OCI-LY1 (cell line): ENCODE results near the gene PTAR1.

Experiments used
- H2AFZ ChIP-seq: fragments of 200-600 bp; sonication (generic), shearing (Covaris generic); 2 replicates; pipeline ENCODE4 v1.6.0; 2014; ENCODE audit warnings: antibody characterized with exemption, mild to moderate bottlenecking, low read length
- H3F3A ChIP-seq: fragments of 200-600 bp; sonication (generic), shearing (Covaris generic); 2 replicates; pipeline ENCODE4 v1.6.0; 2014; ENCODE audit warnings: mild to moderate bottlenecking, antibody characterized with exemption, low read length, moderate library complexity; ENCODE audit not compliant: insufficient read depth
- H3K27ac ChIP-seq: fragments of 200-600 bp; sonication (generic); 2 replicates; pipeline ENCODE4 v1.5.1; 2014; ENCODE audit warnings: low read length, mixed run types, mild to moderate bottlenecking, low read depth; ENCODE audit not compliant: poor library complexity, severe bottlenecking
- H3K27me3 ChIP-seq: fragments of 200-600 bp; sonication (generic); 2 replicates; pipeline ENCODE4 v1.6.0; 2014; ENCODE audit warnings: antibody characterized with exemption, mild to moderate bottlenecking, low read length, moderate library complexity; ENCODE audit not compliant: insufficient read depth
- H3K36me3 ChIP-seq: fragments of 200-600 bp; sonication (generic); 2 replicates; pipeline ENCODE4 v1.6.1; 2014; ENCODE audit warnings: mild to moderate bottlenecking, antibody characterized with exemption, low read length, moderate library complexity, mixed read lengths; ENCODE audit not compliant: insufficient read depth
- H3K4me1 ChIP-seq: fragments of 200-600 bp; sonication (generic); 2 replicates; pipeline ENCODE4 v1.5.1; 2014; ENCODE audit warnings: mild to moderate bottlenecking, low read length, moderate library complexity; ENCODE audit not compliant: insufficient read depth, severe bottlenecking
- H3K4me2 ChIP-seq: fragments of 200-600 bp; sonication (generic), shearing (Covaris generic); 2 replicates; pipeline ENCODE4 v1.6.1; 2014; ENCODE audit warnings: low read length
- H3K4me3 ChIP-seq: fragments of 200-600 bp; sonication (generic); 2 replicates; pipeline ENCODE4 v1.5.1; 2014; ENCODE audit warnings: low read length, low read depth, mild to moderate bottlenecking, mixed read lengths; ENCODE audit not compliant: poor library complexity, severe bottlenecking
- H3K79me2 ChIP-seq: fragments of 200-600 bp; shearing (Covaris generic); 2 replicates; pipeline ENCODE4 v1.6.1; 2016; ENCODE audit warnings: mixed run types, low read length, mixed read lengths; ENCODE audit not compliant: insufficient read depth
- H3K9ac ChIP-seq: fragments of 200-600 bp; sonication (generic), shearing (Covaris generic); 2 replicates; pipeline ENCODE4 v1.6.1; 2014; ENCODE audit warnings: mild to moderate bottlenecking, low read length, mixed read lengths
- H3K9me2 ChIP-seq: fragments of 200-600 bp; sonication (generic), shearing (Covaris generic); 2 replicates; pipeline ENCODE4 v1.6.1; 2014; ENCODE audit warnings: low read depth, mild to moderate bottlenecking, low read length, mixed read lengths
- H3K9me3 ChIP-seq: fragments of 200-600 bp; shearing (Covaris generic); 2 replicates; pipeline ENCODE4 v1.6.1; 2014; ENCODE audit warnings: low read length, mixed read lengths
- H4K20me1 ChIP-seq: fragments of 200-600 bp; sonication (generic), shearing (Covaris generic); 2 replicates; pipeline ENCODE4 v1.6.0; 2016; ENCODE audit warnings: mild to moderate bottlenecking, low read length; ENCODE audit not compliant: insufficient read depth
- EZH2 ChIP-seq: fragments of 200-600 bp; sonication (generic), shearing (Covaris generic); IDR thresholded peaks from 2 replicates; pipeline ENCODE4 v1.8.0; 2017; ENCODE audit warnings: borderline replicate concordance, mixed run types, mild to moderate bottlenecking, antibody characterized with exemption, low read length, moderate library complexity, mixed read lengths
- TF ChIP-seq, protein P1 (sequence below): fragments of 200-600 bp; sonication (generic), shearing (Covaris generic); IDR thresholded peaks from 2 replicates; pipeline ENCODE4 v1.5.1; 2017; ENCODE audit warnings: mild to moderate bottlenecking, antibody characterized with exemption, low read length, moderate library complexity, mixed read lengths

Gene PTAR1

DNA sequence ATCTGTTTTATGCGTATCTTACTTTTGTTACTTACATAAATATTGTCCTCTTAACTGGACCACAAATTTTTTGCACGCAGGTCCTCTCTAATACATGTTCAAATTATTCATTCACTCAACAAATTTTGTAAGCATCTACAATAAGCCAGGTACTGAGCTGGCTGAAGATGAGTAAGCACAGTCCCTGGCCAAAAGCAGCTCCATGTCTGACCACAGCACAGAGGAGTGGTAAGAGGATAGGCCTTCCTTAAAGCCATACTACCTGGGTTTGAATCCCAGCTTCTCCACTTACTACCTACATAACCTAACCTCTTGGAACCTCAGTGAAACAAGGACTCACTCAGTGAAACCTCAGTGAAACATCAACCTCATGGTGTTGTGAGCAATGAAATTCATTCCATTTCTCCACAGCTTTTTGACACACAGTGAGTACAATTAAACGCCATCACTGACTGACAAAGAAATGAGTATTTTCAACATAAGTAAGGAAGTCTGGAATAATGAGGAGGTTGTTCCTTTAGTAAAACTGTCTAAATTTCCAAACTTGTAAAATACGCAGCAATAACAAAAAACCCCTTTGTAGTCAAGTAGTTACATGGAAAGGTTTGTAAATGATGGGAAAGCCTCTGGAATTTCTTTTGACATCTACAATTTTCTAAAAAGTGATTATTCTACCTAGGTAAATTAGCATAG is 15.0 kb downstream of the PTAR1 start:
- Histone ChIP-seq H3K9ac (no peak overlapping the region), H3K9me3 (no peaks in the 10 kb centered on the region), H3K4me2 (no peak overlapping the region), H3K27me3 (no peaks in the 10 kb centered on the region), H3K4me1 (no peaks in the 10 kb centered on the region), H3F3A (no peaks in the 10 kb centered on the region), H3K79me2 (peaks cover 36% of the 10 kb centered on the region), H4K20me1 (no peaks in the 10 kb centered on the region), H2AFZ (no peak overlapping the region), H3K9me2 (no peaks in the 10 kb centered on the region), H3K4me3 (no peak overlapping the region), H3K27ac (no peak overlapping the region), H3K36me3 (peaks cover 59% of the 10 kb centered on the region)
- TF ChIP-seq, protein P1, sequence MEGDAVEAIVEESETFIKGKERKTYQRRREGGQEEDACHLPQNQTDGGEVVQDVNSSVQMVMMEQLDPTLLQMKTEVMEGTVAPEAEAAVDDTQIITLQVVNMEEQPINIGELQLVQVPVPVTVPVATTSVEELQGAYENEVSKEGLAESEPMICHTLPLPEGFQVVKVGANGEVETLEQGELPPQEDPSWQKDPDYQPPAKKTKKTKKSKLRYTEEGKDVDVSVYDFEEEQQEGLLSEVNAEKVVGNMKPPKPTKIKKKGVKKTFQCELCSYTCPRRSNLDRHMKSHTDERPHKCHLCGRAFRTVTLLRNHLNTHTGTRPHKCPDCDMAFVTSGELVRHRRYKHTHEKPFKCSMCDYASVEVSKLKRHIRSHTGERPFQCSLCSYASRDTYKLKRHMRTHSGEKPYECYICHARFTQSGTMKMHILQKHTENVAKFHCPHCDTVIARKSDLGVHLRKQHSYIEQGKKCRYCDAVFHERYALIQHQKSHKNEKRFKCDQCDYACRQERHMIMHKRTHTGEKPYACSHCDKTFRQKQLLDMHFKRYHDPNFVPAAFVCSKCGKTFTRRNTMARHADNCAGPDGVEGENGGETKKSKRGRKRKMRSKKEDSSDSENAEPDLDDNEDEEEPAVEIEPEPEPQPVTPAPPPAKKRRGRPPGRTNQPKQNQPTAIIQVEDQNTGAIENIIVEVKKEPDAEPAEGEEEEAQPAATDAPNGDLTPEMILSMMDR: no peak
- no peak for TF ChIP-seq EZH2

DNA sequence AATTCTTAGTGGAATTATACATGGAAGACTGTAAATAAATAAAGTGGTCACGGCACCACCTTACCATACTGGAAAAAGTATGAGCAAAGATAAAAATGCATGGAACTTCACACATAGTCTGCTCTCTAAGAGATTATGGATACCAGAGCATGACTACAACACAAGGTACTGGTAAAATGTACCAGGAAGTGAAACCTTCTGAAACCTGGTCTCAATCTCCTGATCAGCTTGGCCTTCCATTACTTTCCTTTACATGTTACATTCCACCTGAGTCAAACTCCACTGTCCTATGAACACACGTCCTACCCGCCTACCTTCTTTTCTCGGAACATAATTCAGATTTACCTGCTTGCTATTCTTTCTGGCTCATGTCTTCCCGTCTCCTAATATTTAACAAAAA is 15.9 kb downstream of the PTAR1 start:
- TF ChIP-seq EZH2: no peak
- TF ChIP-seq, protein P1: no peak
- Histone ChIP-seq H3K4me1 (no peaks in the 10 kb centered on the region), H3K4me3 (no peak overlapping the region), H4K20me1 (no peaks in the 10 kb centered on the region), H3K27ac (no peak overlapping the region), H3K9ac (no peak overlapping the region), H3K4me2 (no peak overlapping the region), H3K79me2 (peaks cover 31% of the 10 kb centered on the region), H3K36me3 (peaks cover 57% of the 10 kb centered on the region), H3K27me3 (no peaks in the 10 kb centered on the region), H3K9me3 (no peaks in the 10 kb centered on the region), H2AFZ (no peak overlapping the region), H3F3A (no peaks in the 10 kb centered on the region), H3K9me2 (no peaks in the 10 kb centered on the region)

DNA sequence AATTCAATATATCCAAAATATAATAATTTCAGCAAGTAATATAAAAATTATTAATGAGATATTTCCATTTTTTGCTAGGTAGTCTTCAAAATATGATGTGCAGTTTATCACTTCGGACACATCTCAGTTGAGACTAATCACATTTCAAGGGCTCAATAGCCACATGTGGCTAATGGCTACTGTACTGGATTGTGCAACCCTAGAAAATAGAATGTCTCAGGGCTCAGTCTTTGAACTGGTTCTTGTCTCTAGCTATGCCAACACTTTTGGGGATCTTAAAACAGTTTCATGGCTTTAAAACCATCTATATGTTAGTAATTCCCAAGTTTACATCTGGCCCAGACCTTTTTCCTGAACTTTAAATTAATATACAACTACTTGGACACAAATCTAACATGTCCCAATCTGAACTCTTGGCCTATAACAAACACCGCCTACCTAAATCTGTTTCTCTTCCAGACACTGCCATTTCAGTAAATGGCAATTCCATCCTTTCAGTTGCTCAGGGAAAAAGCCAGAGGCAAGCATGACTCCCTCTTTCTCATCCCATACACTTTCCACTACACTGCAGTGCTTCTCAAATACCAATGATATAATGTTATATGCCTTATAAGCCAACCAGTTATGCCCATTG is 18.8 kb downstream of the PTAR1 start:
- H3K27ac ChIP-seq: no peak overlapping the region
- peaks cover 31% of the 10 kb centered on the region for H3K79me2 ChIP-seq
- TF ChIP-seq EZH2: no peak
- TF ChIP-seq, protein P1: no peak
- no peaks in the 10 kb centered on the region for H3F3A ChIP-seq
- no peaks in the 10 kb centered on the region for H3K9me3 ChIP-seq
- H4K20me1 ChIP-seq: no peaks in the 10 kb centered on the region
- H3K36me3 ChIP-seq: peaks cover 55% of the 10 kb centered on the region
- no peak overlapping the region for H3K4me3 ChIP-seq
- H3K9me2 ChIP-seq: no peaks in the 10 kb centered on the region
- H3K9ac ChIP-seq: no peak overlapping the region
- H3K27me3 ChIP-seq: no peaks in the 10 kb centered on the region
- H3K4me1 ChIP-seq: no peaks in the 10 kb centered on the region
- H3K4me2 ChIP-seq: no peak overlapping the region
- H2AFZ ChIP-seq: no peak overlapping the region
